Measurements from ENCODE around the gene DUSP16. TPM values are rescaled to one million over a fixed set of nuclear protein-coding genes. Genes with fewer than 3 reads are reported as not detected.
"Not testable (repeated sequence)": the region's sequence is repeated elsewhere in the genome, so short reads cannot be mapped to it uniquely, and the experiment has no call there.

The DUSP16 gene
- polyA plus RNA-seq, 3 donors = 25.2 to 30.5 (median 26.7) TPM

DNA sequence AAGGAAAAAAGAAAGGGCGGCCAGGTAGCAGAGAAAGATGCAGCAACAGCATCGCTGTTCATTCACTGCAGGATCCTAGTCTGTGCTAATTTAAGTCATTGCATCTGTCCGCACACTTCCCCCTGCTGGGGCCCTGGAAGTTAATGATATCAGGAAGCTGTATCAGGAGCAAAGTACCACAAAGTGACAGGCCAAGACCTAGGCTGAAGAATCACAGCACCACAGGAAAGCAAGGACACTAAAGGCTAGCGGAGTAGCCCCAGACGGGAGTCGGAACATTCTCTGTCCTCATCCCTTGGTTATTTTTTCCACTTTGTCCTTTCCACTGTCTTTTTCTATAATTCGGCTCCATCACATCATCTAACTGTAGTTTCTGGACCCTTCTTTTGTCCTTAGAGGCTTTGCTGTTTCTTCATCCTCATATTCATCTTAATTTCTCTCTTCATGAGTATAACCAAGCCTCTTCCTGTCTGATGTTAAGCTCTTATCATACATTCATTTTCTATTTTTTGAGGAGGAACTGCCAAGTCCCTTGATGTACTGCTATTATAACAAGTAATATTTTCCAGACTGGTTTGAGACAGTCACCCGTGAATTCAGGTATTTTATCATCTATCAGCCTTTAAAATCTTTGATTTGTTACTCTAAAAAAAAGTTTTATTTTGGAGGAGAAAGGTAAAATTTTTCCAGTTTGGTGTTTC lies 28.3 kb downstream of the DUSP16 start:
- DNase-seq (ENCODE audit: extremely low read depth in 1 of 11, low read depth in 9 of 11, low spot score in 4 of 11) = no peak

DNA sequence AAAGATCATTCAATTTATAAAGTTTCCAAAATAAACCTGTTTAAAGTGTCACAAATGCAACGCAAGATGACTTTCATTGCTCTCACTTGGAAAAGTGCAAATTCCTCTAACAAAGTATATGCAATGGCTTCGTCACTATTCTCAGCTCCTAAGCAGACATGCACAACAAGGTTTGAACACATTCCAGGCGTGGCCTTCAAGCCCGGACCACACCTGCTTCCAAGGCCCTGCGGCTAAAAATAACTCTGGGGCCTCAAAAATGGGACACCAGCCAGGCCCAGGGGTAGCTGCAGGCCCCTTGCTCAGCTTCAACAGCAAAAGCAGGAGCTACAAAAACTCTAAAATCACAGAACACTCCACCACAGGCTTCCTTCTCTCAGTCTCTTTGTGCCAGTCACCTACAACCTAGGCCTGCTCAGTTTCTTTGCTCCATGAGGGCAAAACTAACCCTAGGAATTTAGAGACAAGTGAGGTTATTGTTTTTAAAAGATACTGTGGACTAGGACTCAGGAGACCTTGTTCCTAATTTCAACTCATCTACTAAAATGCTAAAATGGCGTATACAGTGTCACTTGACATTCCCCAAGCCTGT lies 29.3 kb downstream of the DUSP16 start:
- peak in 7 of 11 donors; percentile 13 to 62 (median 34) for DNase-seq (ENCODE audit: extremely low read depth in 1 of 11, low read depth in 9 of 11, low spot score in 4 of 11)

DNA sequence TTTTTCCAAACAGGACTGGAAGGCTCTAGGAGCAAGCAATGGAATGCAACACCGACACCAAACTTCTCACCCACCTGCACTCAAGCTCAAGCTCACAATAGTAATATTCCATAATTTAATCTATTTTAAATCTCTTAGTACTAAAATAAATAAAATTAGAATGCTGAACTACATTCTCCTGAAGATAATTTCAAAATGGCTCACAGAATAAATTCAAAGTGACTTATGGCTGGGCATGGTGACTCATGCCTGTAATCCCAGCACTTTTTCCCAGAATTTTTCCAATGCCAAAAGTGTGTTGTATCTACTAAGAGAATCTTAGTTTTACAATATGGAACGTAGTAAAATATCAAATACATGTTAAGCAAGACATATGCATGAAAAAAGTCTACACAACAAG lies 31.5 kb downstream of the DUSP16 start:
- DNase-seq (ENCODE audit: extremely low read depth in 1 of 11, low read depth in 9 of 11, low spot score in 4 of 11) = no peak

DNA sequence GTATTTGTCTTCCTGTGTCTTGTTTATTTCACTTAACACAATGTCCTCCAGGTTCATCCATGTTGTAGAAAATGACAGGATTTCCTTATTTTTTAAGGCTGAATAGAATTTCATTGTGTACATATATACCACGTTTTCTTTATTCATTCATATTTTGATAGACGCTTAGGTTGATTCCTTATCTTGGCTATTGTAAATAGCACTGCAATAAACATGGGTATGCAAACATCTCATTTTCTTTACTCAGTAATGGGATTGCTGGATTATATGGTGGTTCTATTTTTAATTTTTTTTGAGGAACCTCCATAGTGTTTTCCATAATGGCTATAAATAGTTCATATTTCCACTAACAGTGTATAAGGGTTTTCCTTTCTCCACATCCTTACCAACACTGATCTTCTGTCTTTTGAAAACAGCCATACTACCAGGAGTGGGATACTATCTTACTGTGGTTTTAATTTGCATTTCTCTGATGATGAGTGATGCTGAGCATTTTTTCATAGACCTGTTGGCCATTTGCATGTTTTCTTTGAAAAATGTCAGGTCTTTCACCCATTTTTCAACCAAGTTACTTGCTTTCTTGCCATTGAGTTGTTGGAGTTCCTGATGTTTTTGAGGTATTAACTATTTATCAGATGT lies 32.8 kb downstream of the DUSP16 start:
- DNase-seq (ENCODE audit: extremely low read depth in 1 of 11, low read depth in 9 of 11, low spot score in 4 of 11) = no peak

DNA sequence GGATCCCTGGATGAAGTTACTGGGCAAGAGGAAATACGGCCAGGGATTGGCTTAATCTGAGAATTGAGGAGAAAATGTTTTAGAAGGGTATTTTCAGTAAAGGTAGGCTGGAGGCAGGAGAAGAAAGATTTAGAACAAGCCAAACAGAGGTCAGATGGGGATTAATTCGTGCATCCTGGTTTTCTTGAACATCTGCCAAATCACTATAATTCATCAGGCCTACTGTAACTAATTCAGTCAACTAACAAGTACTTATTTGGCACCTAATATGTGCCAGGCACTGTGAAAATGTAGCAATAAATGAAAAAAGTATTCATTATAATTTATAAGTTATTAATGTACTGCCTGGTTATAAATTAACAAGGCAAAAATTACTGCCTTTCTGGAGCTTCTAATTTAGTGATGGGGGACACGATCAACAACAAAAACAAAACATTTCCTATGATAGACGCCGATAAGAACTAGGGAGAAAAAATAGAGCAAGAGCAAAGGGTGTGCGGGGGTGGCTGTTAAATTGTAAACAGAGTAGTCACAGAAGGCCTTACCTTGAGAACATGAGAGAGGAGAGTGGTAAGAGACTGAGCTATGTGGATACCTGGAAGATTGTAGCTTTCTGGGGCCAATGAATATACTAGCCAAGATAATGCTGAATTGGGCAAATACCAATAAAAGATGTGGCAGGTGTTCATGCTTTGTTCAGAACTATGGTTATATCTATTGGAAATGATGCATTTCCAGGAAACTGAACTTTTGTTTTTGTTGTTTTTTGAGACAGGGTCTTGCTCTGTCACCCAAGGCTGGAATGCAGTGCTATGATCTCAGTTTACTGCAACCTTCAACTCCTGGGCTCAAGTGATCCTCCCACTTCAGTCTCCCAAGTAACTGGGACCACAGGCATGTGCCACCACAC lies 34.0 kb downstream of the DUSP16 start:
- DNase-seq (ENCODE audit: extremely low read depth in 1 of 11, low read depth in 9 of 11, low spot score in 4 of 11) = no peak

DNA sequence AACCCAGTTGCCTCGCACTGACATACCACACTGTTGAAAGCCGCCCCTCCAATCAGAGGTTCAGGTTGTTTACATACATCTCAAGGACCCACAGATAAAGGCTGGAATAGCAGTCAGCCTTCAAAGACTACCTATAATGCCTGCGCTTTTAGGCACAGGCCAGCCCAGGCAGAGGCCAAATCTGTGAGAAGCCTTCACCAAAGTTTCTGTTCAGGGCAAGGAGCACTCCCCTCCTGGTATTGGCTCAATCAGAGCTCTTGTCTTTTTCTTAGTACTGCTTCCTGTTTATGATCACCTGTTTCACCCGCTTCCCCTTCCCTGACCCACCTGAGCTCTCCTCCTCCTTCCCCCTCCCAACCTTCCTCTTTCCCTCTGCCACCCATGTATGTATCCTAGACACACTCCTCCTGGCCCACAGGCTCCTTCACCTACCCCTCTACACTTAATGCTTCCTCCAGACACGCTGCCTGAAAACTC lies 34.8 kb downstream of the DUSP16 start:
- DNase-seq (ENCODE audit: extremely low read depth in 1 of 11, low read depth in 9 of 11, low spot score in 4 of 11) = no peak

DNA sequence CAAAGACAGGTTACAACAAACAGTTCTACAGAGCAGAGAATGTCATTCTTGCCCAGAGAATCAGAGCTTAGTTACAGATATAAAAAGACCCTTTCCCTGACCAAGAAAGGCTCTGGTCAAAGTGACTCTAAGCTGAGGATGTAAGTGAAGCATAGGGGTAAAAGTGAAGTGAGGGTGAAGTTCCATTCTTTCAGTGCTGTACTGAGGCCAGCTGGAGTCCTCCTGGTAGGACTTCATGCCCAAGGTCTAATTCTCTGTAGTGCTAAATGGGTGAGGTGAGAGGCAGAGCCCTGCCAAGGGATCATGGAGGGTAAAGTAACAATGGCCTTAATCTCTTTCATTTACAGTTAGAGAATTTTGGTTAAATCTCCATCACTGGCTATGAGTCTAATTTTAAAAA lies 38.5 kb downstream of the DUSP16 start:
- DNase-seq (ENCODE audit: extremely low read depth in 1 of 11, low read depth in 9 of 11, low spot score in 4 of 11) = no peak

DNA sequence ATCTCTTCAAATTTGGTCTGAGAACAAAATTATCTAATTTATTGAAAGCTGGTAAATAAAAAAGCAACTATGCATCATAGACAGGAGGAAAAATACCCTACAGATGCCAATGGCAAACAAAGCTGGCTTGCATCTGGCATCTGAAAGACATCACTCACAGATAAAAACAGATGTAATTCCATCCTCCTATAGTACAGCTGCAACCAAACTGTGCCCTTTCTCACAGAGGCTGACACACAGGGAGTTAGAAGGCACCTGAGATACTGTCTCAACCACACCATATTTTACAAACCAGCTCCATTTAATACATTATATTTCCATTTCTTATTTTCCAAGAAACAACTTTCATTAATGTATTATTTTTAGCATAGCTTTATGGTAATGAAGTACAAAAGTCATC lies 39.4 kb downstream of the DUSP16 start:
- DNase-seq (ENCODE audit: extremely low read depth in 1 of 11, low read depth in 9 of 11, low spot score in 4 of 11) = no peak

GRCh38 chr12:12522657-12523056 lies 40.0 kb downstream of the DUSP16 start:
- not testable (repeated sequence) for DNase-seq (ENCODE audit: extremely low read depth in 1 of 11, low read depth in 9 of 11, low spot score in 4 of 11)

GRCh38 chr12:12521888-12522287 lies 40.8 kb downstream of the DUSP16 start:
- no peak for DNase-seq (ENCODE audit: extremely low read depth in 1 of 11, low read depth in 9 of 11, low spot score in 4 of 11)

- no peak for DNase-seq (ENCODE audit: extremely low read depth in 1 of 11, low read depth in 9 of 11, low spot score in 4 of 11)
Observed at GRCh38 chr12:12521044-12521485, 41.6 kb downstream of the DUSP16 start.

DNA sequence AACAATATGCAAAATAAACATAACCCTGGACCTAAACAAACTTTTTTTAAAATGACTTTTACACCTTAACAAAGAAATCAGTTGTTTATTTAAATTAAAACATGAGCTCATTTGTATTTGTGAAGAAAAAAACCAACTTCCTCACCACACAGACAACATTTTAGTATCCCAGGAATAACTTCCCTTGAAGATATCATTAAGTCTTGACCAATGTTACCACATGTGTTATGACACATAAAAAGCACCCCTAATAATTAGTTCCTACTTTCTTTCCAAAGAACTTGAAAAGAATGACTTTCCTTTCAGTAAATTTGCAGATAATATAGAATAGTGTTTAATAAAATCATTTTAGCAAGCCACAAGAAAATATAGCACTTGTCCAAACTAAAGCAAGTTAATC lies 42.4 kb downstream of the DUSP16 start:
- no peak for DNase-seq (ENCODE audit: extremely low read depth in 1 of 11, low read depth in 9 of 11, low spot score in 4 of 11)

DNA sequence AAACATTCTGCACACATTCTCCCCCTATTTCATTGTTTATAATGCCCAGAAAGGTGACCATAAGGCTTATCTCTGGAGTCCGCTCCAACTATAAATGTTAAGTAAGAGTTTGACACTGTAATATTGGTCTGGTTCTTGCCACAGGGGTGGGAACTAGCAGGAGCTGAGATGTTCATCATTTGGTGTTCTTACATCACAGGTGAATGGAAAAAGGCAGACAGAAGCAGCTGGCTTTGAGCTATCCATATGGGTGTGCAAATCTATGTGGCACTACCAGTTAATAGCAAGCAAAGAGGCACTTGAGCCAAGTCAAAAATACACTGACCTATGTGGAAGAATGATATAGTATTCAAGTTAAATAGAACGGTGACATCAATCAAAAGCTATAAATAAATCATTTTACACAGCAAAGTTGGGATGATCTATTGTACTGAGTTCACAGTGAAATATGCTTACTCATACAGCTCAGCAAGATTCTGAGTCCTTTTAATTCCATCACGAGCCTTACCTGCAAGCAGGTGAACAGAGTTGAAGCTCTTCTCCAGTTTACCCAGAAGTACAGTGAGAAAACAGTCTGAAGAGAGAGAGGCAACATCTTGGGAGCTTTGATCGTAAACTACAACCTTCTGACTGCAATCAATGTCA lies 43.2 kb downstream of the DUSP16 start:
- no peak for DNase-seq (ENCODE audit: extremely low read depth in 1 of 11, low read depth in 9 of 11, low spot score in 4 of 11)

- no peak for DNase-seq (ENCODE audit: extremely low read depth in 1 of 11, low read depth in 9 of 11, low spot score in 4 of 11)
Observed at GRCh38 chr12:12518919-12519318, 43.7 kb downstream of the DUSP16 start.

DNA sequence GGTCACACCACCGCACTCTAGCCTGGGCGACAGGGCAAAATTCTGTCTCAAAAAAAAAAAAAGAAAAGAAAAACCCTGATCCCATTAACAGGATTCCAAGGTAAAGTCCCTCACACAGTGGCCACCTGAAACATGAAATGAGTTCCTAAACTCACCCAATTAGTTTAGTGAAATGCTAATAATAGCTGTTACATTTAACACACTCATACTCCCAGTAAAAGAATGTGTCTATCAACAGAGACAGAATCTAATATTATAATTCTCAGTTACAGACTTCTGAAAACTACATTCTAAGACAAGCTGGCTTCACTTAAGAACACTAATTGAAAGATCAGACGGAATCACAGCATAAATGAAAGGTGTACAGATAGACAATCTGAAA lies 44.2 kb downstream of the DUSP16 start:
- no peak for DNase-seq (ENCODE audit: extremely low read depth in 1 of 11, low read depth in 9 of 11, low spot score in 4 of 11)

DNA sequence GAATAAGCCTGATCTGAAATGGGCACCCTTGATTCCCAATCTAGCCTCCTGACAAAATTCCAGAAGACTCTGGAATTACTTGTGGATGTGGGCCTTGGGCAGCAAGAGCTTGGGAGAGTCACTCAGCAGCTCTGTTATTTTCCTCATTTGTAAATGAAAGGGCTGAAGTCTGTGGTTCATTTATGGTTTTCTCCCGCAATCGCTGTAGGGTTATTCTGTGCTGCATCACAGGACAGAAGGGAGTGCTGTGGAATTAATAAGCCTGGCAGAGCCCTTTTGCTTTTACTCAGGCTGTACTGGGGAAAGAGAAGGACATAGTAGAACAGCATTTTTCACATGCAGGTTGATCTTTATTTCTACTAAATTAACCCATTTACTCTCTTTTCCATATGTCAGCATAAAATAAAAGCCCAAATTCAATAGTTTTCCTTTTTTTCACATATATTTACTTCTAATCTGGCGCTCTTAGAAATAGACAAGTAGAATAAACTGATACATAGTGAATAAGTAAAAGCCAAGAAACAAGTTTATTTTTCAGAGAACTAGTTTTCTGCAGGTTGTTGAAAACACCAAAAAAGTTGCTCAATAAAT lies 49.2 kb downstream of the DUSP16 start:
- DNase-seq (ENCODE audit: extremely low read depth in 1 of 11, low read depth in 9 of 11, low spot score in 4 of 11) = no peak

GRCh38 chr12:12511895-12512711 lies 50.6 kb downstream of the DUSP16 start:
- DNase-seq (ENCODE audit: extremely low read depth in 1 of 11, low read depth in 9 of 11, low spot score in 4 of 11) = no peak

Data from renal cortex interstitium (tissue), 11 donors.